Spleen (tissue), 7 donors: ENCODE data around the gene ZDHHC14.

Experiments
- CTCF ChIP-seq, 11 experiments: fragments of 200-600 bp in 7 of 11; fragments of 450-650 bp in 4 of 11; sonication (generic) in 4 of 11; IDR thresholded peaks in 8 of 11; conservative IDR thresholded peaks in 3 of 11; 1 replicate in 7 of 11; 2 replicates in 4 of 11; pipeline versions ENCODE4 v1.4.0 to v1.8.0; 2016 to 2021; ENCODE audit warnings: antibody characterized with exemption in 11 of 11, inconsistent platforms in 4 of 11, mild to moderate bottlenecking in 1 of 11
- POLR2A ChIP-seq, 3 donors: fragments of 450-650 bp; IDR thresholded peaks; one replicate each; pipeline ENCODE4 v1.5.1; 2017; ENCODE audit warnings: antibody characterized with exemption in 3 of 3, mild to moderate bottlenecking in 1 of 3
- POLR2AphosphoS5 ChIP-seq, 3 donors: sonication (generic); formaldehyde crosslinking; IDR thresholded peaks; one replicate each; pipeline ENCODE4 v1.5.1; 2017; ENCODE audit warnings: antibody characterized with exemption in 3 of 3
- donor health status: DM: no; HTN: no; CAD: no; lungs with moderate emphysema.
- donor health status: DM: no; HTN: no; CAD: no.
- donor health status: DM: no; HTN: no; CAD: no.

GRCh38 chr6:157520117-157520406 lies 139.1 kb downstream of the ZDHHC14 start:
- no peak for TF ChIP-seq CTCF (IDR thresholded peaks at IDR 0.05 in 8 of 11, conservative IDR thresholded peaks at IDR 0.05 in 3 of 11)
- TF ChIP-seq POLR2AphosphoS5 (IDR thresholded peaks at IDR 0.05), result no peak
- no peak for TF ChIP-seq POLR2A (IDR thresholded peaks at IDR 0.05)
